Spleen (tissue), 7 donors: ENCODE data around the gene PGAM2.

Experiments
- CTCF ChIP-seq, 11 experiments: fragments of 200-600 bp in 7 of 11; fragments of 450-650 bp in 4 of 11; sonication (generic) in 4 of 11; IDR thresholded peaks in 8 of 11; conservative IDR thresholded peaks in 3 of 11; 1 replicate in 7 of 11; 2 replicates in 4 of 11; pipeline versions ENCODE4 v1.4.0 to v1.8.0; 2016 to 2021; ENCODE audit warnings: antibody characterized with exemption in 11 of 11, inconsistent platforms in 4 of 11, mild to moderate bottlenecking in 1 of 11
- POLR2A ChIP-seq, 3 donors: fragments of 450-650 bp; IDR thresholded peaks; one replicate each; pipeline ENCODE4 v1.5.1; 2017; ENCODE audit warnings: antibody characterized with exemption in 3 of 3, mild to moderate bottlenecking in 1 of 3
- POLR2AphosphoS5 ChIP-seq, 3 donors: sonication (generic); formaldehyde crosslinking; IDR thresholded peaks; one replicate each; pipeline ENCODE4 v1.5.1; 2017; ENCODE audit warnings: antibody characterized with exemption in 3 of 3
- donor health status: DM: no; HTN: no; CAD: no; lungs with moderate emphysema.
- donor health status: DM: no; HTN: no; CAD: no.
- donor health status: DM: no; HTN: no; CAD: no.

DNA sequence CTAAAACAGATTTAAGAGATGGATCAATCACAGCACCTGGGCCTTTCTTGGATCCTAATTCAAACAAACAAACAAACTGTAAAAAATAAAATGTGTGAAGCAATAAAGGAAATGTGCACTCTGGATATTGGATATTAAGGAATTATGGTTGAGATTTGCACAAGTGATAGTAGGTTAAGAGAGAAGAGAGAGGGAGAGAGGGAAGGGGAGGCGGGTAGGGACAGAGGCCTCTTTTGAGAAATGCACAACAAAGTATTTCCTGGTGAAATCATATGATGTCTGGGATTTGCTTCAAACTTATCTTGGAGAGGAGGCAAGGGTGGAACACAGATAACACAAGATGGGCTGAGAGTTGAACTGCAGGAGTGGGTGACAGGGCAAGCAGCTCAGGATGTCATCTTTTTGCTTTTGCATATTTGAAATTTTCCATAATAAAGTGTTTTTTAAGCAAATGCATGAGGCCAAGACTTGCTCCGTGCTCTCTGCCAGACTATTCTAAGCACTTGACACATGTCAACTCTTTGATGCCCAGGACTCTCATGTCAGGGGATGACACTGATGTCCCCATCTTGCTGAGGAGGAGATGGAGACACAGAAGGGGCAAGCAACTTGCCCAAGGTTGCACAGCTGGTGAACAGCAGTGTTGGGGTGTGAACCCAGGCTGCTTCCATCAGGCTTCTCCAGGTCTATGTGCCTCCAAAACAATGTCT is 29.7 kb upstream of the PGAM2 start:
- no peak for TF ChIP-seq POLR2A (IDR thresholded peaks at IDR 0.05)
- TF ChIP-seq CTCF (IDR thresholded peaks at IDR 0.05 in 8 of 11, conservative IDR thresholded peaks at IDR 0.05 in 3 of 11), result no peak
- TF ChIP-seq POLR2AphosphoS5 (IDR thresholded peaks at IDR 0.05), result no peak
